ENCODE results near the gene TRAF5. TPM values are rescaled to one million over a fixed set of nuclear protein-coding genes. Genes with fewer than 3 reads are reported as not detected.

The TRAF5 gene
- total RNA-seq, 1 donor from 2014 or later, result 1.6 TPM

DNA sequence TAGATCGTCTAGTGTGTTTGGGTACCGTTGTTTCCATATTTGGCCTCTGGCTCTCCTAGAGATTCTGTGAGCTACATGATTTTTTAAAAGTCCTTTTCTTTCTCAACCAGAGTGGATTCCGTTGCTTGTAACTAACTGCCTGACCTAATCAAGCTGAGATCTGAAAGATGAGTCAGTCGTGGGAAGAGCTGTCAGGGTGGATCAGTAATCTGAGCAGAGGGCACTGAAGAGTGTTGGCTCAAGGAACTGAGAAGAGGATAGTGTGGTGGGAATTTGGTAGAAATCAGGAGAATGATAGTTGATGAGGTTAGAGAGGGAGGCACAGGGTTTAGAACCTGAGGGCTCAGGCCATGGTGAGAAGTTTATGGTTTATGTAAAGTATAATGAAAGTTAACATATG lies 52.2 kb downstream of the TRAF5 start:
- no peaks in the 10 kb centered on the region for H3K27me3 ChIP-seq (ENCODE audit: control insufficient read depth, insufficient read depth, low read length)
- TF ChIP-seq CTCF (IDR thresholded peaks at IDR 0.05; ENCODE audit: insufficient read depth, low read length, severe bottlenecking), result no peak
- DNase-seq (ENCODE audit: low read depth) (peak; percentile 70), FAIRE-seq (no peak)
- H3K4me3 ChIP-seq (ENCODE audit: low read depth, low read length), result no peak overlapping the region
- H3K36me3 ChIP-seq (ENCODE audit: control insufficient read depth, insufficient read depth, low read length), result no peaks in the 10 kb centered on the region

DNA sequence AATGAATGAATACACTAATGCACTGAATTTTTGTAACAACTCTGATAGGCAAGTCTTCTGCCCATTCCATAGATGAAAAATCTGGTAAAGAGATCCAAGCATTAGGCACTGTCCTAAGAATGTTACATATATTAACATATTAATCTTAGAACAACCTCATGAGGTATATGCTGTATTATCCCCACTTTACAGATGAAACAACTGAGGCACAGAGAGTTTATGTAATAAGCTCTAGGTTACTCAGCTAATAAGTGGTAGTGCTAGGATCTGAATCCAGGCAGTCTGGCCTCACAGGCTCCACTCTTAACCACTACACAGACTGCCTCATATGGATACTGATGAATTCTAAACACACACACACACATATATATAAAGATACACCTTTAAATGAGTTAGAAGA lies 52.8 kb downstream of the TRAF5 start:
- DNase-seq (ENCODE audit: low read depth), result no peak
- no peak overlapping the region for H3K4me3 ChIP-seq (ENCODE audit: low read depth, low read length)
- H3K27me3 ChIP-seq (ENCODE audit: control insufficient read depth, insufficient read depth, low read length), result no peaks in the 10 kb centered on the region
- no peaks in the 10 kb centered on the region for H3K36me3 ChIP-seq (ENCODE audit: control insufficient read depth, insufficient read depth, low read length)
- no peak for FAIRE-seq
- TF ChIP-seq CTCF (IDR thresholded peaks at IDR 0.05; ENCODE audit: insufficient read depth, low read length, severe bottlenecking), result no peak

DNA sequence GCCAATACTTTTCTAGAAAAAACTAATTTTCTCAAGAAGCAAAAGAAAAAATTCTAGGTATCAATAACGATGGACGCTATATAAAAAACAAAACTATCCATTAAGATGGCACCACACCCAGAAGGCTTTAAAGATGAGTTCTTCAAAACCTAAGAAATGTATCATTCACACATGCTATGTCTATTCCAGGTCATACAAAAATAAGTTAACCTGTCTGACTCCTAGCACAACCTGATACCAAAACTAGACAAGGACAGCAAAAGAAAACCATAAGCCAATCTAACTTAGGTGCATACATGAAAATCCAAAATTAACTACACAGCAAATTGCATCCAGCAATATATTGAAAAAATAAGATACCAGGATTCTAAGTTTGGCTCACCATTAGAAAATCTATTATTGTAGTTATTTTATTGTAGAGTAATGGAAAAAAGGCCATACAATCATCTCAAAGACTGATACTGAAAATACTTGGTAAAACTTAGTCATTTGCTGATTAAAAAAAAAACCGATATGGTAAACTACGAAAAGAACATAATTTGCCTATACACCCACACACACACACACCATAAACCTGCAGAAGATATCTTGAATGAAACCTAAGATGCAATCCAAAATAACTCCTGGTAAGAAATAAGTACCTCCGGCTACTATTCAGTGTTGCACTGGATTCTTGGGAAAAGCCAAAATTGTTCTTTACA lies 55.0 kb downstream of the TRAF5 start:
- DNase-seq (ENCODE audit: low read depth) (no peak), FAIRE-seq (no peak)
- no peak overlapping the region for H3K4me3 ChIP-seq (ENCODE audit: low read depth, low read length)

GRCh38 chr1:211382182-211382713 lies 55.6 kb downstream of the TRAF5 start:
- FAIRE-seq (no peak), DNase-seq (ENCODE audit: low read depth) (no peak)
- H3K4me3 ChIP-seq (ENCODE audit: low read depth, low read length), result peak overlapping the region; percentile 58
- no peaks in the 10 kb centered on the region for H3K27me3 ChIP-seq (ENCODE audit: control insufficient read depth, insufficient read depth, low read length)
- no peaks in the 10 kb centered on the region for H3K36me3 ChIP-seq (ENCODE audit: control insufficient read depth, insufficient read depth, low read length)
- no peak for TF ChIP-seq CTCF (IDR thresholded peaks at IDR 0.05; ENCODE audit: insufficient read depth, low read length, severe bottlenecking)

More for the DNA sequence above, 55.0 kb downstream of the TRAF5 start:
- no peak for TF ChIP-seq CTCF (IDR thresholded peaks at IDR 0.05; ENCODE audit: insufficient read depth, low read length, severe bottlenecking)
- Histone ChIP-seq H3K36me3 (ENCODE audit: control insufficient read depth, insufficient read depth, low read length) (no peaks in the 10 kb centered on the region), H3K27me3 (ENCODE audit: control insufficient read depth, insufficient read depth, low read length) (no peaks in the 10 kb centered on the region)

DNA sequence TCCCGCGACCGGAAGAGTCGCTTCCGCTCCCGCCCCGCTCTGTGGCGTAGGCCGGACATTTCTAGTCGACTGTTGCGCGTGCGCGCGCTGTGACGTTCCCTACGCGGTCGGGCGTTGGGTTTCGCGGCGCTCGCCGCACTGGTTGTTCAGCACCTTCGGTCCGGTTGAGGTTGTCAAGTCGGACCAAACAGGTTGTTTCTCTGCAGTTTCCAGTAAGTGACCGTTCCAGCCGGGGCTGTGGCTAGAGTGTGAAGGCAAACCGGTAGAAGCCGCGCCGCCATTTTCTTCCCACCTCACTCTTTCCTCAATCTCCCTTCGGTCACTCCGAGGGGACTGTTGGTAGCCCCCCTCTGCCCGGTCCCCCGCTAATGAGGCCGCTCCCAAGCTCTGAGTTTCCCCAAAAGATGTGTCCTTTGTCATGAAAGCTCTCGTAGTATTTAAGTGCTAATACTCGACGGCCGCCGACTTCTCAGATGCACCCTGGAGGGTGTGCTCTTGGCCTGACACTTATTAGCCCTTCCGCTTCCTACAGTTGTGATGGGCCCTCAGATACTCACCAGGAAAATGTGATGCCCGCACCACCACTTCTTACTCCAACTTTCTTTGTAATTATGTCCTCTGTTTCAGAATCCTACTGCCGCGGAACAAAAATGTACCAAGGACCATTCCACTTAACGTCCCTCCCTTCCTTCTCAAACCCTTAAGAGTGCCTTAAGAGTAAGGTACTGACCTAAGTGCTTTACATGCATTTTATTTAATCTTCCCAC lies 56.3 kb downstream of the TRAF5 start:
- FAIRE-seq, result no peak
- no peak for TF ChIP-seq CTCF (IDR thresholded peaks at IDR 0.05; ENCODE audit: insufficient read depth, low read length, severe bottlenecking)
- no peaks in the 10 kb centered on the region for H3K36me3 ChIP-seq (ENCODE audit: control insufficient read depth, insufficient read depth, low read length)
- H3K27me3 ChIP-seq (ENCODE audit: control insufficient read depth, insufficient read depth, low read length), result no peaks in the 10 kb centered on the region
- peak; percentile 85 for DNase-seq (ENCODE audit: low read depth)
- peak overlapping the region; percentile 58 for H3K4me3 ChIP-seq (ENCODE audit: low read depth, low read length)
